ENCODE measurements around the gene PDCD6IP. TPM values are rescaled to one million over a fixed set of nuclear protein-coding genes. Genes with fewer than 3 reads are reported as not detected.

PDCD6IP gene
- total and polyA plus RNA-seq, 2 experiments from 2014 or later, result 45.1 to 185 TPM

GRCh38 chr3:33909547-33909946 lies 111.1 kb downstream of the PDCD6IP start:
- Histone ChIP-seq H3K4me3 (no peak overlapping the region), H3F3A (replicated peaks; ENCODE audit: low read depth) (no peaks in the 10 kb centered on the region), H3K27me3 (ENCODE audit: insufficient read depth) (no peaks in the 10 kb centered on the region), H3K79me2 (replicated peaks; ENCODE audit: insufficient read depth) (no peaks in the 10 kb centered on the region), H3K9me2 (ENCODE audit: insufficient read depth) (peaks cover 5% of the 10 kb centered on the region), H4K20me1 (replicated peaks; ENCODE audit: insufficient read depth) (no peaks in the 10 kb centered on the region), H3K4me2 (no peak overlapping the region), H3K36me3 (ENCODE audit: insufficient read depth) (no peaks in the 10 kb centered on the region), H3K4me1 (ENCODE audit: insufficient read depth) (no peaks in the 10 kb centered on the region), H2AFZ (no peak overlapping the region), H3K27ac (ENCODE audit: low read depth) (no peak overlapping the region)
- Mint-ChIP-seq H3K9me3 (no peaks in the 10 kb centered on the region), H3K27ac (no peak overlapping the region), H3K4me3 (no peak overlapping the region), H3K36me3 (ENCODE audit: low read depth) (no peaks in the 10 kb centered on the region; the same call in 2 of the 3 replicates), H3K27me3 (ENCODE audit: insufficient read depth, low read depth, poor library complexity) (no peaks in the 10 kb centered on the region), H3K4me1 (no peaks in the 10 kb centered on the region)
- DNase-seq (ENCODE audit: low spot score), result no peak
- ATAC-seq, result no peak
- TF ChIP-seq ZNF114 (CRISPR knock-in tag; IDR thresholded peaks at IDR 0.05) (no peak), CREB1 (CRISPR knock-in tag; IDR thresholded peaks at IDR 0.05; ENCODE audit: low read depth) (no peak), STAT1 (IDR thresholded peaks at IDR 0.05; ENCODE audit: unreplicated experiment) (no peak), EZH2 (IDR thresholded peaks at IDR 0.05; ENCODE audit: low read depth, unreplicated experiment) (no peak), NANOG (IDR thresholded peaks at IDR 0.05; ENCODE audit: borderline replicate concordance) (no peak)
- TF ChIP-seq, protein P1, sequence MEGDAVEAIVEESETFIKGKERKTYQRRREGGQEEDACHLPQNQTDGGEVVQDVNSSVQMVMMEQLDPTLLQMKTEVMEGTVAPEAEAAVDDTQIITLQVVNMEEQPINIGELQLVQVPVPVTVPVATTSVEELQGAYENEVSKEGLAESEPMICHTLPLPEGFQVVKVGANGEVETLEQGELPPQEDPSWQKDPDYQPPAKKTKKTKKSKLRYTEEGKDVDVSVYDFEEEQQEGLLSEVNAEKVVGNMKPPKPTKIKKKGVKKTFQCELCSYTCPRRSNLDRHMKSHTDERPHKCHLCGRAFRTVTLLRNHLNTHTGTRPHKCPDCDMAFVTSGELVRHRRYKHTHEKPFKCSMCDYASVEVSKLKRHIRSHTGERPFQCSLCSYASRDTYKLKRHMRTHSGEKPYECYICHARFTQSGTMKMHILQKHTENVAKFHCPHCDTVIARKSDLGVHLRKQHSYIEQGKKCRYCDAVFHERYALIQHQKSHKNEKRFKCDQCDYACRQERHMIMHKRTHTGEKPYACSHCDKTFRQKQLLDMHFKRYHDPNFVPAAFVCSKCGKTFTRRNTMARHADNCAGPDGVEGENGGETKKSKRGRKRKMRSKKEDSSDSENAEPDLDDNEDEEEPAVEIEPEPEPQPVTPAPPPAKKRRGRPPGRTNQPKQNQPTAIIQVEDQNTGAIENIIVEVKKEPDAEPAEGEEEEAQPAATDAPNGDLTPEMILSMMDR (conservative IDR thresholded peaks at IDR 0.05; ENCODE audit: low read depth in 2 of 2), result no peak
- TF ChIP-seq, protein P2, sequence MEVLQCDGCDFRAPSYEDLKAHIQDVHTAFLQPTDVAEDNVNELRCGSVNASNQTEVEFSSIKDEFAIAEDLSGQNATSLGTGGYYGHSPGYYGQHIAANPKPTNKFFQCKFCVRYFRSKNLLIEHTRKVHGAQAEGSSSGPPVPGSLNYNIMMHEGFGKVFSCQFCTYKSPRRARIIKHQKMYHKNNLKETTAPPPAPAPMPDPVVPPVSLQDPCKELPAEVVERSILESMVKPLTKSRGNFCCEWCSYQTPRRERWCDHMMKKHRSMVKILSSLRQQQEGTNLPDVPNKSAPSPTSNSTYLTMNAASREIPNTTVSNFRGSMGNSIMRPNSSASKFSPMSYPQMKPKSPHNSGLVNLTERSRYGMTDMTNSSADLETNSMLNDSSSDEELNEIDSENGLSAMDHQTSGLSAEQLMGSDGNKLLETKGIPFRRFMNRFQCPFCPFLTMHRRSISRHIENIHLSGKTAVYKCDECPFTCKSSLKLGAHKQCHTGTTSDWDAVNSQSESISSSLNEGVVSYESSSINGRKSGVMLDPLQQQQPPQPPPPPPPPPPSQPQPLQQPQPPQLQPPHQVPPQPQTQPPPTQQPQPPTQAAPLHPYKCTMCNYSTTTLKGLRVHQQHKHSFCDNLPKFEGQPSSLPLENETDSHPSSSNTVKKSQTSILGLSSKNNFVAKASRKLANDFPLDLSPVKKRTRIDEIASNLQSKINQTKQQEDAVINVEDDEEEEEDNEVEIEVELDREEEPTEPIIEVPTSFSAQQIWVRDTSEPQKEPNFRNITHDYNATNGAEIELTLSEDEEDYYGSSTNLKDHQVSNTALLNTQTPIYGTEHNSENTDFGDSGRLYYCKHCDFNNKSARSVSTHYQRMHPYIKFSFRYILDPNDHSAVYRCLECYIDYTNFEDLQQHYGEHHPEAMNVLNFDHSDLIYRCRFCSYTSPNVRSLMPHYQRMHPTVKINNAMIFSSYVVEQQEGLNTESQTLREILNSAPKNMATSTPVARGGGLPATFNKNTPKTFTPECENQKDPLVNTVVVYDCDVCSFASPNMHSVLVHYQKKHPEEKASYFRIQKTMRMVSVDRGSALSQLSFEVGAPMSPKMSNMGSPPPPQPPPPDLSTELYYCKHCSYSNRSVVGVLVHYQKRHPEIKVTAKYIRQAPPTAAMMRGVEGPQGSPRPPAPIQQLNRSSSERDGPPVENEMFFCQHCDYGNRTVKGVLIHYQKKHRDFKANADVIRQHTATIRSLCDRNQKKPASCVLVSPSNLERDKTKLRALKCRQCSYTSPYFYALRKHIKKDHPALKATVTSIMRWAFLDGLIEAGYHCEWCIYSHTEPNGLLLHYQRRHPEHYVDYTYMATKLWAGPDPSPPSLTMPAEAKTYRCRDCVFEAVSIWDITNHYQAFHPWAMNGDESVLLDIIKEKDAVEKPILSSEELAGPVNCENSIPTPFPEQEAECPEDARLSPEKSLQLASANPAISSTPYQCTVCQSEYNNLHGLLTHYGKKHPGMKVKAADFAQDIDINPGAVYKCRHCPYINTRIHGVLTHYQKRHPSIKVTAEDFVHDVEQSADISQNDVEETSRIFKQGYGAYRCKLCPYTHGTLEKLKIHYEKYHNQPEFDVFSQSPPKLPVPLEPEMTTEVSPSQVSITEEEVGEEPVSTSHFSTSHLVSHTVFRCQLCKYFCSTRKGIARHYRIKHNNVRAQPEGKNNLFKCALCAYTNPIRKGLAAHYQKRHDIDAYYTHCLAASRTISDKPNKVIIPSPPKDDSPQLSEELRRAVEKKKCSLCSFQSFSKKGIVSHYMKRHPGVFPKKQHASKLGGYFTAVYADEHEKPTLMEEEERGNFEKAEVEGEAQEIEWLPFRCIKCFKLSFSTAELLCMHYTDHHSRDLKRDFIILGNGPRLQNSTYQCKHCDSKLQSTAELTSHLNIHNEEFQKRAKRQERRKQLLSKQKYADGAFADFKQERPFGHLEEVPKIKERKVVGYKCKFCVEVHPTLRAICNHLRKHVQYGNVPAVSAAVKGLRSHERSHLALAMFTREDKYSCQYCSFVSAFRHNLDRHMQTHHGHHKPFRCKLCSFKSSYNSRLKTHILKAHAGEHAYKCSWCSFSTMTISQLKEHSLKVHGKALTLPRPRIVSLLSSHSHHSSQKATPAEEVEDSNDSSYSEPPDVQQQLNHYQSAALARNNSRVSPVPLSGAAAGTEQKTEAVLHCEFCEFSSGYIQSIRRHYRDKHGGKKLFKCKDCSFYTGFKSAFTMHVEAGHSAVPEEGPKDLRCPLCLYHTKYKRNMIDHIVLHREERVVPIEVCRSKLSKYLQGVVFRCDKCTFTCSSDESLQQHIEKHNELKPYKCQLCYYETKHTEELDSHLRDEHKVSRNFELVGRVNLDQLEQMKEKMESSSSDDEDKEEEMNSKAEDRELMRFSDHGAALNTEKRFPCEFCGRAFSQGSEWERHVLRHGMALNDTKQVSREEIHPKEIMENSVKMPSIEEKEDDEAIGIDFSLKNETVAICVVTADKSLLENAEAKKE (CRISPR knock-in tag; IDR thresholded peaks at IDR 0.05), result no peak
- TF ChIP-seq, protein P3, sequence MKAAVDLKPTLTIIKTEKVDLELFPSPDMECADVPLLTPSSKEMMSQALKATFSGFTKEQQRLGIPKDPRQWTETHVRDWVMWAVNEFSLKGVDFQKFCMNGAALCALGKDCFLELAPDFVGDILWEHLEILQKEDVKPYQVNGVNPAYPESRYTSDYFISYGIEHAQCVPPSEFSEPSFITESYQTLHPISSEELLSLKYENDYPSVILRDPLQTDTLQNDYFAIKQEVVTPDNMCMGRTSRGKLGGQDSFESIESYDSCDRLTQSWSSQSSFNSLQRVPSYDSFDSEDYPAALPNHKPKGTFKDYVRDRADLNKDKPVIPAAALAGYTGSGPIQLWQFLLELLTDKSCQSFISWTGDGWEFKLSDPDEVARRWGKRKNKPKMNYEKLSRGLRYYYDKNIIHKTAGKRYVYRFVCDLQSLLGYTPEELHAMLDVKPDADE (IDR thresholded peaks at IDR 0.05), result no peak
